AG08396 (cell line): ENCODE measurements around the gene PKHD1.
A peak's percentile ranks its signal among the peaks of the same experiment; 100 is the strongest.
"Not testable (repeated sequence)": the region's sequence is repeated elsewhere in the genome, so short reads cannot be mapped to it uniquely, and the experiment has no call there.

Experiments used
- DNase-seq: peaks from one replicate; pipeline ENCODE4 v3.0.0; 2012; ENCODE audit warnings: low spot score, mixed read lengths

Gene PKHD1

GRCh38 chr6:51926125-51926524 lies 161.3 kb downstream of the PKHD1 start:
- no peak for DNase-seq

GRCh38 chr6:51922479-51922878 lies 164.9 kb downstream of the PKHD1 start:
- not testable (repeated sequence) for DNase-seq

- not testable (repeated sequence) for DNase-seq
These were observed 169.1 kb downstream of the PKHD1 start for GRCh38 chr6:51918347-51918746.

- DNase-seq = no peak
These were observed 172.3 kb downstream of the PKHD1 start for GRCh38 chr6:51915098-51915497.

- DNase-seq = no peak
These were observed 174.1 kb downstream of the PKHD1 start for GRCh38 chr6:51913265-51913664.

- DNase-seq = no peak
These were observed 176.6 kb downstream of the PKHD1 start for GRCh38 chr6:51910851-51911250.

- no peak for DNase-seq
These were observed 179.2 kb downstream of the PKHD1 start for GRCh38 chr6:51908243-51908642.

GRCh38 chr6:51901766-51902764 lies 185.3 kb downstream of the PKHD1 start:
- no peak for DNase-seq

- no peak for DNase-seq
These were observed 194.0 kb downstream of the PKHD1 start for GRCh38 chr6:51893366-51893765.

GRCh38 chr6:51892750-51893149 lies 194.7 kb downstream of the PKHD1 start:
- DNase-seq = no peak

- no peak for DNase-seq
These were observed 195.1 kb downstream of the PKHD1 start for GRCh38 chr6:51892339-51892738.

GRCh38 chr6:51891784-51892183 lies 195.6 kb downstream of the PKHD1 start:
- DNase-seq = no peak

GRCh38 chr6:51887859-51888258 lies 199.6 kb downstream of the PKHD1 start:
- no peak for DNase-seq

- DNase-seq = no peak
These were observed 201.5 kb downstream of the PKHD1 start for GRCh38 chr6:51885957-51886356.

- DNase-seq = no peak
These were observed 218.6 kb downstream of the PKHD1 start for GRCh38 chr6:51868591-51869355.

GRCh38 chr6:51866867-51867266 lies 220.5 kb downstream of the PKHD1 start:
- no peak for DNase-seq

- no peak for DNase-seq
These were observed 221.4 kb downstream of the PKHD1 start for GRCh38 chr6:51865996-51866395.

GRCh38 chr6:51865176-51865575 lies 222.2 kb downstream of the PKHD1 start:
- no peak for DNase-seq

GRCh38 chr6:51857134-51857533 lies 230.3 kb downstream of the PKHD1 start:
- DNase-seq = no peak

GRCh38 chr6:51856508-51856907 lies 230.9 kb downstream of the PKHD1 start:
- no peak for DNase-seq

GRCh38 chr6:51855310-51856082 lies 231.9 kb downstream of the PKHD1 start:
- peak; percentile 17 for DNase-seq

GRCh38 chr6:51854876-51855275 lies 232.5 kb downstream of the PKHD1 start:
- no peak for DNase-seq
